HG02970 (cell line): ENCODE data around the gene AGRN.

Experiments used
- ATAC-seq: cut with Tn5 transposase; IDR thresholded peaks from one replicate; pipeline ENCODE4 v1.9.1; 2021; ENCODE audit warnings: mild to moderate bottlenecking, moderate library complexity, moderate number of reproducible peaks; ENCODE audit not compliant: unreplicated experiment, low FRiP score

AGRN gene

DNA sequence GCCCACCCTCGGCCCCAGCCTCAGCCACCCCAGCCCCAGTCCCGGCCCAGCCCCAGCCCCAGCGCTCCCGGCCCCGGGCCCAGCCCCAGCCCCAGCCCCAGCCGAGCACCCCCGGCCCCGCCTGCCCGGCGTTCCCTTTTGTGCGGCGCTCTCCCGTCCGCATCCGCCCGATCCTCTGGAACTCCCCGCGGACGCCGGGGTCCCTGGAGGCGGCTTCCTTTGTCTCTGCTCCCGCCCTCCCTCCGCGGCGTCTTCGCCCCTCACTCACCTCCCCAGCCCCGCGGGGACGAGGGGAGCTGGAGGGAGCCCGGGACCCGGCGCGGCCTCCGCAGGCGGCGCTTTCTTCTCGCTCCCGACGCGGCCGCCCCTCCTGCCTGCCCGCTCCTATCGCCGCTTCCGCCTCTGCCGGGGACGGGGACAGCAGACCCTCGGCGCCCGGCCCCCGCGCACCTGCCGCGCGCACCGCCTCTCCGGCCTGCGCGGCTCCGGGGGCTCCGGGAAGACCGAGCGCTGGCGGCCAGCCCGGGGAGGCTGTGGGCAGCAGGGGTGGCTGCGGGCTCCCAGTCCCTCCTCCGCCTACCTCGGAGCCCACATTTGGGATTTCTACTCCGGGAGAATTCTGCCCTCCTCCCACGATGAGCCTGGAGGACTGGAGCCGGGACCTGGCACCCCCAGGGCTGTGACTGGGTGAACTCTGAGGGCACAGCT, 14.0 kb downstream of the AGRN start:
- ATAC-seq, result no peak

DNA sequence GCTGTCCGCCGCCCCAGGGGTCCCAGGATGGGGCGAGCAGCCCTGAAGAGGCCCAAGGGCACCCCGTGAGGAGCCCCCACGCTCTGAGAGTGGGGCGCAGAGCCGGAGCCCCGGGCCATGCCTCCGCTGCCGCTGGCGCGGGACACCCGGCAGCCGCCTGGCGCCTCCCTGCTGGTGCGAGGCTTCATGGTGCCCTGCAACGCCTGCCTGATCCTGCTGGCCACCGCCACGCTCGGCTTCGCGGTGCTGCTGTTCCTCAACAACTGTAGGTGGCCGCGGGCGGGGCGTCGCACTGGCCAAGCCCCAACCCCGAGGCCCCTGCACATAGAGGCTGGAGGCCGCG, 14.5 kb downstream of the AGRN start:
- ATAC-seq, result no peak

DNA sequence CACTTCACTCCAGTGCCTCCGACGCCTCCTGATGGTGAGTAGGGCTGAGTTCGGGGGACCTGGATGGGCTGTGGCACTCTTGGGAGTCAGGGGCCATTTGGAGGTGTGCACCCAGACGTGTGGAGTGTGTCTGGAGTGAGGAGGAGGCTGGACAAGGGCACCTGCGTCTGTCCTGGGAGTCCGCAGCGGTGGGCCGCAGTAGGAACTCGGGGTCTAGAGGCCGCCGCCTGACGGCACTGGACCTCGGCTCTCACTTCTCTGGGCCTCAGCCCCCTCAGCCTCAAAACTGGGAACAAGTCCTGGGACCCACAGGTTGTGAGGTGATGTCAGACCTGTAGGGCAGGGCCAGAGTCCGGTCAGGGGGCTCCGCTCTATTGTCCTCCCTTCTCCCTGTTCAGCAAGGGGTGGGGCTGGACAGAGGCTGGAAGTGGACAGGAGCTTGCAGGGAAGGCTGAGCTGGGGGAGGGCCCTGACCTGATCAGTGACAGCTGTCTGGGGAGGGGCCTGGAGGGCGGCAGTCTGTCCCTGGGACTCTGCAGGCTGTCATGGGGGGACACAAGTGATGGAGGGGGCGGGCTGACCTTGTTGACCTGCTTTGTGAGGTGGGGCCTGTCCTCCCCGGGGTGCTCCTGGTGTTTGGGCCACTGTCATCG, 15.5 kb downstream of the AGRN start:
- no peak for ATAC-seq

DNA sequence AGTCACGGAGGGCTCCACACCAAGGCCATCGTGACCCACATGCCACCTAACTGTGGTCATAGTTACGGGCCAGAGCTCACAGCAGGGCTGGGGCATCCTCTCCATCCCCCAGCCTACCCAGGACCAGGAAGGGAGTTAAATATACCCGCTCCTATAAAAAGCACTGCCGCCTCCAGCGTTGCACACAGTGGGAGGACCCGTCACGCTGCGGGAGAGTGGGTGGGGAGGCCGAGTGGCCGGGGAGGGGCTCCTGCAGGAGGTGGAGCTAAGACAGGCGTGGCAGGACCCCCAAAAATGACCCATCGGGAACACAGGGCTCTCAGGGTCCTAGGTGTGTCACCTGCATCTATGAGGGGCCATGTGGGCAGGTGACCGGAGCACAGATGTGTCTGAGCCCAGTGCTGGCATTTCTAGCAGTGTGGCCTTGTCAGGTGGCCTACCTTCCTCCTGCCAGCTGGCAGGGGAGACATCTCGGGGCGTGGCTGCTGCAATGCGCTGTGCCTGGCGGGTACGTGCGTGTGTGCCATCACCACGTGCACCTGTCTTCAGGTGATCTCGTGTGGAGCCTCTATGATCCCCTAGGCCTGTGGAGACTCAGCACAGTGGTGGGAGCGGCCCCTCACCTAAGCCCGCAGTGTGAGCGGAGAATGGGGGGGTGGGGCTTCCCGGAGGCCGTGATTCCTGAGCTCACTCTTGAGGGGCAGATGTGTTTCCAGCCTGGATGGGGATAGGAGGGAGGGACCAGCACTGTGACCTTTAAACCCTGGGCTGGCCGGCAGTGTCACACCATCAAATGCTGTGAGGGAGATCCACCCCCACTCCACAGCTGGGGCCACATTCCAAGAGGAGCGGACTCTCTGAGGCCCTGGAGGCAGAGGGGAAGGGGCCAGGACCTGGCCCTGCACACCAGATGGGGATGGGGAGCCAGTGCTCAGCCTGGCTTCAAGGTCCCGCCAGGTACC, 17.7 kb downstream of the AGRN start:
- ATAC-seq, result no peak

DNA sequence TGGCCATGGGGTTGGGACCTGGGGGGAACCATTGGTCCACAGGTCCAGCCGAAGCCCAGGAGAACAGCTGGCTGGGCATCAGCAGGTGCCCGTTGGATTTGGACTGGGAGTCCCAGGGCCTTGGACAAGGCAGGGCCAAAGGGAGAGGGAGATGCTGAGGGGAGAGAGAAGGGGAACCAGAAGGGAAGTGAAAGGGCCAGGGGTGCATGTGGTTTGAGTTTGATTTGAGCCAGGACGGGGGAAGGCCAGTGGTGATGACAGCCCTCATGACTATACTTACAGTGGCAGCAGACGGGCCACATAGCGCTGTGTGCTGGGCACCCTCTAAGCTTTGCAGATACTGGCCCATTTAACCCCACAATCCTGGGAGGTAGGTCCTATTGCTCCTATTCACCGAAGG, 18.8 kb downstream of the AGRN start:
- no peak for ATAC-seq

DNA sequence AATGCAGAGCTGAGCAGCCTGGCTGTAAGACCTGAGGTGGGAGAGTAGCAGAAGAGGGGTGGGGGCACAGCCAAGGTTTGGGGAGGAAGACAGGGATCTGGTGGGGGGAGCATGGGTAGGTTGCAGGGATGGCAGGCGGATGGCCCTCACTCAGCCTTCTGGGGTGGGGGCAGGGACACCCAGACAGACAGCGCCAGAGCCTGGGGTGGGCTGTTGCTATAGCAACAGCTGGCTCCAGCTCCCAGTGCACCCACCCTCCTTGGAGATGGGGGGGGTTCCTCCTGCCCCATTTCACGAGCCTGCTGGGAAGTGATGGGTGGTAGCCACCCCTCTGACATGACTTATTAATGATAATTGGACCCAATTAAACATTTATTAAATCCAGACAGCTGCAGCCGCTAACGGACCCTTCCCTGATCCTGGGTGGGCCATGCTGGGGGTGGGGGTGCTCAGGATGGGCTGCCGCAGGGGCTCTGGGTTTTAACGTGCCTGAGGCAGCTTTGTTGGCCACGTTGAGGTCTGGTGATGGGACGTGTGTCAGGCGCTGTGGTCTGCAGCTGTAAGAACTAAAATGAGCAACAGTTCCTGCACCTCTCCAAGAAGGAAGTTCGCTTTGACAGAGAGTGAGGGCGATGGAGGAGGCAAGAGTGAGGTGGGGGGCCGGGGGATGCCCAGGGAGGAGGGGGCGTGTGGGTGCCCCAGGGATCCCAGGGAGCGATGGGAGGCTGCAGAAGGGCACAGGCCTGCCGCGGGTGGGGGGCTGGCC, 19.4 kb downstream of the AGRN start:
- no peak for ATAC-seq

DNA sequence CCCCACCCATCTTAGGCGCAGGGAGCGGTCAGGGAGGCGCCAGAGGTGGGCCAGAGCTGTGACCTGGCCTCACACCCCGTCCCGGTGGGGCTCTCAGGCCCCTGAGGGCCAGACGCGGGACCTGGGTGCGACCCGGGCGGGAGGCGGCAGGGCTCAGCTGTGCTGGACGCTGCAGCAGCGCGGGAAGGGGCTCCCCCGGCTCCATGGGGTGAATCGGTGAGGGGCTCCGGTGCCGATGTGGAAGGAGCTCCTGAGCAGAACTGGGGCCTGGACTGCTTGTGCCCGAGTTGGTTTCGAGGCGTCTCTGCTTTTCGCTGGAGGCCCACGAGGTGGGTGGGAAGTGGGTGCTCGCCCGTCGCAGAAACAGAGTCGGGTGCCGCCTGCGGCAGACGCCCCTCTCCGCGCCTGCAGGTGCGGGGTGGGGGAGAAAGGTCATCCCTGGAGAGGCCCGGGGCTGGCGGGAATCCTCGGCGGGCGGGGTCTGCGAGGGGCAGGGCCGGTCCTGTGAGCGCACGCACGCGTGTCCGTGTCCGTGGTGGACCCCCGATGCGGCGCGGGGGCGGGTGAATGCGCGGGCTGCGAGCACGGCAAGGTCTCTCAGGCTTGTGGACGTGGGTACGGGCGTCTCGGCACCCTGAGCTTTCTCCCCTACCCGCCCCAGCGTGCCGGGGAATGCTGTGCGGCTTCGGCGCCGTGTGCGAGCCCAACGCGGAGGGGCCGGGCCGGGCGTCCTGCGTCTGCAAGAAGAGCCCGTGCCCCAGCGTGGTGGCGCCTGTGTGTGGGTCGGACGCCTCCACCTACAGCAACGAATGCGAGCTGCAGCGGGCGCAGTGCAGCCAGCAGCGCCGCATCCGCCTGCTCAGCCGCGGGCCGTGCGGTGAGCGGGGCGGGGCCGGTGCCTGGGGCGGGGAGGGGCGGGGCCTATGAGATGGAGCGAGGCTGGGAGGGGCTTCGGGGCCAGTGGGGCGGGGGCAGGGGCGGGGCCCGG, 20.4 kb downstream of the AGRN start:
- peak; percentile 43 for ATAC-seq

DNA sequence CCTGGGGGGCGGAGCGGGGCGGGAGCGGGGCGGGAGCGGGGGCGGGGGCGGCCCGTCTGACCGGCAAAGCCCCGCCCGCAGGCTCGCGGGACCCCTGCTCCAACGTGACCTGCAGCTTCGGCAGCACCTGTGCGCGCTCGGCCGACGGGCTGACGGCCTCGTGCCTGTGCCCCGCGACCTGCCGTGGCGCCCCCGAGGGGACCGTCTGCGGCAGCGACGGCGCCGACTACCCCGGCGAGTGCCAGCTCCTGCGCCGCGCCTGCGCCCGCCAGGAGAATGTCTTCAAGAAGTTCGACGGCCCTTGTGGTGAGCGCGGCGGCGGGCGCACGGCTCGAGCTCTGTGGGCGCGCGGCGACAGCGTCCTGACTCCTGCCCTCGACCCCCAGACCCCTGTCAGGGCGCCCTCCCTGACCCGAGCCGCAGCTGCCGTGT, 21.2 kb downstream of the AGRN start:
- no peak for ATAC-seq

DNA sequence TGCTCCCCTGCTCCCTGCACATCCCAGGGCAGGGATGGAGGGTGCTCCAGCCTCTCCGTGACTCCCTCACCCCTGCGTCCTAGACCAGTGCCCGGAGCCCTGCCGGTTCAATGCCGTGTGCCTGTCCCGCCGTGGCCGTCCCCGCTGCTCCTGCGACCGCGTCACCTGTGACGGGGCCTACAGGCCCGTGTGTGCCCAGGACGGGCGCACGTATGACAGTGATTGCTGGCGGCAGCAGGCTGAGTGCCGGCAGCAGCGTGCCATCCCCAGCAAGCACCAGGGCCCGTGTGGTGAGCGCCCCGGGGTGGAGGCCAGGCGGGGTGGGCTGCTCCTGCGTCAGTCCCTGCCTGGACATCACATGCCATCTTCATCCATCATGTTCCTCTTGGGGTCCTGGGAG, 22.0 kb downstream of the AGRN start:
- ATAC-seq, result no peak

DNA sequence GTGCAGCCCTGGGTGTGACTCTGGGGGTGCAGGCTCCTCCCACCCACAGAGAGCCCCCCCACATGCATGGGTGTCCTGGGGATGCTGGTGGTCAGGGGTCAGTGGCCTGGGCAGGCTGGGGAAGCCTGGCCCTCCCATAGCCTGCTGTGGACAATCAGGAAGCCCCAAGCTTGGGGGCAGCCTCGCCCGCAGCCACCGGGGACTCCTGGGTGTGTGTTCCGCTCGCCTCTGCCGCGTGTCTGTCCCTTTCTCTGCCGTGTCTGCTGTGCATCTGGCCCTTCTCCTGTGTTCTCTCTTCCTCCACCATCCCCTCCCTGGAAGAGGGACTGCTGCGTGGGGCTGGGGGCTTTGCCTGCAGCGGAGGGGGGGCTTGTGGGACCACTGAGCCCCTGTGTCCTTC, 22.9 kb downstream of the AGRN start:
- ATAC-seq, result no peak

DNA sequence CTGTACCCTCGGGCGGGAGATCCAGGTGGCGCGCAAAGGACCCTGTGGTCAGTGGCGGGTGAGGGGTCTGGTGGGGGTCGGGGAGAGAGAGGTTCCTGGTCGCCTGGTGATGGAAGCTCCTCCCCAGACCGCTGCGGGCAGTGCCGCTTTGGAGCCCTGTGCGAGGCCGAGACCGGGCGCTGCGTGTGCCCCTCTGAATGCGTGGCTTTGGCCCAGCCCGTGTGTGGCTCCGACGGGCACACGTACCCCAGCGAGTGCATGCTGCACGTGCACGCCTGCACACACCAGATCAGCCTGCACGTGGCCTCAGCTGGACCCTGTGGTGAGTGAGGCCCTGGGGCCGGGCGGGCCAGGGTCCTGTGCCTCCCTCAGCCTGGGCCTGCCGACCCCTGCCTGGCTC, 23.5 kb downstream of the AGRN start:
- no peak for ATAC-seq

DNA sequence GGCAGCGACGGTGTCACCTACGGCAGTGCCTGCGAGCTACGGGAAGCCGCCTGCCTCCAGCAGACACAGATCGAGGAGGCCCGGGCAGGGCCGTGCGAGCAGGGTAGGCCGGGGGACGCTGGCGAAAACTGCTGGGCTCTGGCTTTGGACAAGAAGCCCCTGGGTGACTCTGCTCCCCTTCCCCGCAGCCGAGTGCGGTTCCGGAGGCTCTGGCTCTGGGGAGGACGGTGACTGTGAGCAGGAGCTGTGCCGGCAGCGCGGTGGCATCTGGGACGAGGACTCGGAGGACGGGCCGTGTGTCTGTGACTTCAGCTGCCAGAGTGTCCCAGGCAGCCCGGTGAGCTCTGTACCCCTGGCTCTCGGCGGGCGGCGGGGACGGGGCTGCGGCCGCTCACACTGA, 24.0 kb downstream of the AGRN start:
- ATAC-seq, result no peak

DNA sequence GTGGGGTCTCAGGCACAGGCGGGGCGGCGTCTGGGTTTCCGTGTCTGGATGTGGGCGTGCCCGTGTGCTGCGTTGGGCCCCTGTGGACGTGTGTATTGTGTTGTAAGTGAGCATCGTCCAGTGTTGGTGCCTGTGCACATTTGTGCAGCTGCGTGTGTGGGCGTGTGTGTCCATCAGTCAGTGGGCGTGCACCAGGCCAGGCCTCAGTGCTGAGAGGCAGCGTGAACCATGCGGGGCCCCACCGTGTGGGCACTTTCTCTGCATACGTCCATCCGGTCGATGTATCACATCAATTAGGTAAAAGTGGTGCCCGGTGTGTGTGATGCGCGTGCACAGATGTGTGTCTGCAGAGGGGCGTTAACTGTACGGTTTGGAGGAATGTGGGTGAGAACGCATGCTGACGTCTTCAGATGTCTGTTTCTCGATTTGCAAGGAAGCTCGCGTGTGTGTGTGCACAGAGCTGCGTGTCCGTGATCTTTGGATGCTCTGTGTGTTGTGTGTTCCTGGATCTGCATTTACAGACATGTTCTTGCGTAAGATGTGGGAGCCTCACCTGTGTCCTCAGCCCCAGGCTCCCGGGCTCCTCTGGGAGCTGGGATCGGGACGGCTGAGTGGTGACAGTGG, 24.6 kb downstream of the AGRN start:
- no peak for ATAC-seq

DNA sequence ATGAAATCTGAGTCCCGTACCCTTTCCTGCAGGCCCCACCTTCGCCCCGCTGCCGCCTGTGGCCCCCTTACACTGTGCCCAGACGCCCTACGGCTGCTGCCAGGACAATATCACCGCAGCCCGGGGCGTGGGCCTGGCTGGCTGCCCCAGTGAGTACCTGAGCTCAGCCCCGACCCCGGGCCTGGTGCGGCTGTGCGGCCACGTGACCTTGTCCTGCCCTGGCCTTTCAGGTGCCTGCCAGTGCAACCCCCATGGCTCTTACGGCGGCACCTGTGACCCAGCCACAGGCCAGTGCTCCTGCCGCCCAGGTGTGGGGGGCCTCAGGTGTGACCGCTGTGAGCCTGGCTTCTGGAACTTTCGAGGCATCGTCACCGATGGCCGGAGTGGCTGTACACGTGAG, 25.2 kb downstream of the AGRN start:
- ATAC-seq, result no peak

DNA sequence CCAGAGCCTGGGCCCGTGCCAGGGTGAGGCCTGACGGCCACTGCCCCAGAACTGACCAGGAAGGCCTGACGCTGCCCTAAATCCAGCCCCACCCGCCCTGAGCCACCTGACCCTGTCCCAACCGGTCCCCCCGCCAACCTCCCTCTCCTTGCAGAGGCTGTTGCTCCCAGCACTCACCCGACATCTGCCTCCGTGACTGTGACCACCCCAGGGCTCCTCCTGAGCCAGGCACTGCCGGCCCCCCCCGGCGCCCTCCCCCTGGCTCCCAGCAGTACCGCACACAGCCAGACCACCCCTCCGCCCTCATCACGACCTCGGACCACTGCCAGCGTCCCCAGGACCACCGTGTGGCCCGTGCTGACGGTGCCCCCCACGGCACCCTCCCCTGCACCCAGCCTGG, 26.3 kb downstream of the AGRN start:
- ATAC-seq, result no peak

DNA sequence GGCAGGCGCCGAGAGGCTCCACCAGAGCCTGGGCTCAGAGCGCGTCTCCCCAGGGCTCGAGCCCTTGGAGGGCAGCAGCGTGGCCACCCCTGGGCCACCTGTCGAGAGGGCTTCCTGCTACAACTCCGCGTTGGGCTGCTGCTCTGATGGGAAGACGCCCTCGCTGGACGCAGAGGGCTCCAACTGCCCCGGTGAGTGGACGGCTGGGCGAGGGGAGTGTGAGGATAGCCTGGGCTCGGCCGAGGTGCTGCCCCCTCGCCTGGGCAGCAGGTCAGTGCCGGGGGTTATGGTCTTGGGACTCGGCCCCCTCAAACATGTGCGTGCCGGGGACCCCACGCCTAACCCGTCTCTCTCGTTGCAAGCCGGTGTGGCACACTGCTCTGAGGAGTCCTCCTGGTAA, 26.8 kb downstream of the AGRN start:
- no peak for ATAC-seq

DNA sequence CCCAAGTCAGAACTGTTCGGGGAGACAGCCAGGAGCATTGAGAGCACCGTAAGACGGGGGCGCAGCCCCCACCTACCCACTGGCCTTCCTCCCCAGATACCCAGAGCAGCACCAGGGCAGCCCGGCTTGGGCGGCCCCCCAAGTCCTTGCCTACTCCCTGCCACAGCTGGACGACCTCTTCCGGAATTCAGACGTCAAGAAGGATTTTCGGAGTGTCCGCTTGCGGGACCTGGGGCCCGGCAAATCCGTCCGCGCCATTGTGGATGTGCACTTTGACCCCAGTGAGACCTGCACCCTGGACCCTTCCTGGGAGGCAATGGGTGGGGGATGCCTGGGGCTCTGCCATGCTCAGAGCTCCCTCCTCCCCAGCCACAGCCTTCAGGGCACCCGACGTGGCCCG, 27.5 kb downstream of the AGRN start:
- no peak for ATAC-seq

DNA sequence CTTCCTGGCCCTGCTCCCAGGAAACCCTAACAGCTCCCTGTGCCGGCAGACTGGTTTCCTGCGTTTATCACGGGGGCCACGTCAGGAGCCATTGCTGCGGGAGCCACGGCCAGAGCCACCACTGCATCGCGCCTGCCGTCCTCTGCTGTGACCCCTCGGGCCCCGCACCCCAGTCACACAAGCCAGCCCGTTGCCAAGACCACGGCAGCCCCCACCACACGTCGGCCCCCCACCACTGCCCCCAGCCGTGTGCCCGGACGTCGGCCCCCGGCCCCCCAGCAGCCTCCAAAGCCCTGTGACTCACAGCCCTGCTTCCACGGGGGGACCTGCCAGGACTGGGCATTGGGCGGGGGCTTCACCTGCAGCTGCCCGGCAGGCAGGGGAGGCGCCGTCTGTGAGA, 28.0 kb downstream of the AGRN start:
- ATAC-seq, result no peak

DNA sequence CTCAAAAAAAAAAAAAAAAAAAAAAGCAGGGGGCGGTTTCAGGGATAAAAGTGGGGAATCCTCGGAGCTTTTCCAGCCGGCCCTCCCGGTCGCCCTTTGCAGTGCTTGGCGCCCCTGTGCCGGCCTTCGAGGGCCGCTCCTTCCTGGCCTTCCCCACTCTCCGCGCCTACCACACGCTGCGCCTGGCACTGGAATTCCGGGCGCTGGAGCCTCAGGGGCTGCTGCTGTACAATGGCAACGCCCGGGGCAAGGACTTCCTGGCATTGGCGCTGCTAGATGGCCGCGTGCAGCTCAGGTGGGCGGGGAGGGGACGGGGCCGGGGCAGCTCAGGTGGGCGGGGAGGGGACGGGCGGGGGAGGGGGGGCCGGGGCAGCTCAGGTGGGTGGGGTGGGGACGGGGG, 28.8 kb downstream of the AGRN start:
- ATAC-seq, result no peak
